ENCODE results near the gene GPBAR1.
"Not testable (repeated sequence)": the region's sequence is repeated elsewhere in the genome, so short reads cannot be mapped to it uniquely, and the experiment has no call there.

The GPBAR1 gene

DNA sequence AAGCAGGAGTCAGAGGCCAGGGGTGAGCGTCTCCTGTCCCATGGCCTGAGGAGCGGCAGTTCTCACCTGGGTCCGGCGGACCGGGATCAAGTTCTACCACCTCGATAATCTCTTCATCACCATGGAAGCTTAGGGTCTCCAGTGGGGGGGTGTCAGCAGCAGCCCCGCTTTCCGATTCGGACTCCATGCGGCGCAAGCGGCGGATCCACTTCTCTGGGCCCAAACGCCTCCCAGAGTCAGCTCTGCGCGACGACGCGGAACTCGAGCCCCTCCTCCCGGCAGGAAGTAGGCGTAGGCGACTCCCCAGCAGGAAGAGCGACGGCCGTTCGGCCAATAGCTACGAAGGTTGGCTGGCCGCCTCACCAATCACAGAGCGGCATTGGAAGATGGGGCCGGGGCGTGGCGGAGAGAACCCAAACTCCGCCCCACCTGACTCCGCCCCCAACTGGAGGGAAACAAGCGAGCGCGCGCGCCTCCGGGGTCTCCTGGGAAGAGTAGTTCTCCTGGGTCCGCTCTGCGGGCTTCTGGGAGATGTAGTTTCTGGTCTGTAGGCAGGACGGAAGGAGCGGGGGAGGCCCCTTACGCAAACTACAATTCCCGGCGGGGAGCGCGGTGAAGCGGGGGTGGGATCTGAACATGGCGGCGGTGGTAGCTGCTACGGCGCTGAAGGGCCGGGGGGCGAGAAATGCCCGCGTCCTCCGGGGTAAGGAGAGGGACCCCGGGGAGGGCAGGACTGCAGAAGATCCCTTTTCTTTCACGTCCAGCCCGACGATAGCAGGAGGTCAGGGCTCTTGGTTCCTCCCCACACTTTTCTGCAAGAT is 9.3 kb downstream of the GPBAR1 start, which contains the start of the genes AAMP and PNKD:
TSS of gene AAMP (minus strand) at position 238 of the 821 bp plus-strand sequence. CDS start at position 187, 51 bp downstream.
TSS of gene PNKD (plus strand) at position 620 of the 821 bp plus-strand sequence. CDS start at position 637, 17 bp downstream.
- peak; percentile 94 to 95 for DNase-seq

DNA sequence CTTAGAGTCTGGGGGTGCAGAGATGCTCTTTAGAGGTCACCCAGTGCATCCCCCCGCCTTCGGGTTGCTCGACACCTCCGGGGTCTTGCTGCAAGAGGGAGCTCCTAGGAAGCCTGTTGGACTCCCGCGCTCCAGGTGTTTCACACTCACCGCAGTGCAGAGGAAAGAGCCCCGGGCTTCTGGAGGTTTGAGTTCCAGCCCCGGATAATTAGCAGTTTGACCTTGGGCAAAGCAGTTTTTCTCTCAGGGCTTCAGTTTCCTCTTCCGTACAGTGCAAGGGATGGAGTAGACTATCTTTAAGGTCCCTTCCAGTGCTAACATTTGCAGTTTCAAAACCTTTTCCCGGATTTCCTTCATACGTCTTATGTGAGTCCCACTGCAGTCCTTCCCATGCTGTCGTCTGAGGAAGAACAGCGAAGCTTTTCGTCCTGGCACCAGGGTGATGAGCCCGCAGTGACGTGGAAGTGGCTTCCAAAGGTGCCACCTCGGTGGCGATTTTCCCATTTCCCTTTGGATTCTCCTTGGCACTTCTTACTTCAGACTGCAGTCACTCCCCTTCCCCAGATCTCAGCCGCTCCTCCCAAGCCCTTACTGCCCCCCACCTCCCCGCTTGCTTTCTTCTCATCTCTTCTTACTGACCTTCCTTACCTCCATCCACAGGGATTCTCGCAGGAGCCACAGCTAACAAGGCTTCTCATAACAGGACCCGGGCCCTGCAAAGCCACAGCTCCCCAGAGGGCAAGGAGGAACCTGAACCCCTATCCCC is 10.1 kb downstream of the GPBAR1 start:
- DNase-seq, result no peak

GRCh38 chr2:218271487-218271797 is 10.6 kb downstream of the GPBAR1 start:
- DNase-seq, result no peak

- DNase-seq, result no peak
Measured at GRCh38 chr2:218271865-218272530, 11.2 kb downstream of the GPBAR1 start.

GRCh38 chr2:218272531-218273212 is 11.9 kb downstream of the GPBAR1 start:
- peak; percentile 27 to 45 for DNase-seq

GRCh38 chr2:218273214-218273907 is 12.5 kb downstream of the GPBAR1 start:
- DNase-seq, result not testable (repeated sequence)

- DNase-seq, result no peak
Measured at GRCh38 chr2:218273908-218274249, 13.1 kb downstream of the GPBAR1 start.

DNA sequence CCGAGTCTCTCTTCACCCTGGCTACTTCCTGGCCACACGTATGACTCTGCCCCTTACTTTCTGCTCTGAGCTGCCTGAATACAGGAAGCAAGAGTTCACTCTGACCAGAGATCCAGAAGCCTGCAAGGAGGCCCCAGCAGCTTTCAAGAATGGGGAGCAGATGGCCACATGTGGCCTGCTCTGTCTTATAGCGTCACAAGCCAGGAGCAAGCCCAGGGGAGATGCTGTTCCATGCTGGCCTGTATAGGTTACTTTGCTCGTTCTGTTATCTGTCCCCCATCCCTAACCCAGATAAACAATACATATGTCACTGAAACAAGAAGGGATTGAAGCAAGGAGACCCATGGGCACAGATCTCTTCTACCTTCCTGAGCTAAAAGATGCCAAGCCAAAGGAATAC is 13.8 kb downstream of the GPBAR1 start:
- DNase-seq, result no peak

DNA sequence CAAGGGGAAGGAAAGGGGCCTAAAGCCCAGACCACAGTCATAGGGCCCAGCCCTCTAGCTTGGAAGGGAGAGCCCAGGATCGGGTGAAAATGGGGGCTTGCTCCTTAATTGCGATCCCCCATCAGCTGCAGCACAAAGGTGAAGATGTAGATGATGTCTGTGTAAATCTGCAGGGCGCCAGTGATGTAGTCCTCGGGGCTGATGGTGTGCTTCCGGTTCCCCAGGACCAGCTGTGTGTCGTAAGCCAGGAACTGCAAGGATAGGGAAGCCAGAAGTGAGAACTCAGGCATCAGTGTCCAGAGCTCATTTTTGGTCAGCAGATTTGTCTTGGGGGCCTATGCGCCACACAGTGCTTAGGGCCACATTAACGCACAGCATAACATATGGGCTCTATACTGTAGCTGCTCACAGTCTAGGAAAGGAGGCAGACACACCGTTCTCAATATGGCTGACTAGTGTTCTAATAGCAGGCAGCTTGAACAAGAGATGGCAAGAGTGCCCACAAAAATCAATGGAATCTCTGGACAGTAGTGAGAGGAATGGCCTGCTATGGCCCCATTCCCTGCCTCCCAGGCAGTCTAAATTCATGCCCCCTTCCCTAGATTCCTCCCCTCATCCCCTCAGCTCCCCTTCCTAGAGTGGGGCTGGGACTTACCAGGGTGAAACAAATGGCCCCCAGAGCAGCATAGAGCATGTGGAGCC is 14.7 kb downstream of the GPBAR1 start:
- DNase-seq, result no peak

DNA sequence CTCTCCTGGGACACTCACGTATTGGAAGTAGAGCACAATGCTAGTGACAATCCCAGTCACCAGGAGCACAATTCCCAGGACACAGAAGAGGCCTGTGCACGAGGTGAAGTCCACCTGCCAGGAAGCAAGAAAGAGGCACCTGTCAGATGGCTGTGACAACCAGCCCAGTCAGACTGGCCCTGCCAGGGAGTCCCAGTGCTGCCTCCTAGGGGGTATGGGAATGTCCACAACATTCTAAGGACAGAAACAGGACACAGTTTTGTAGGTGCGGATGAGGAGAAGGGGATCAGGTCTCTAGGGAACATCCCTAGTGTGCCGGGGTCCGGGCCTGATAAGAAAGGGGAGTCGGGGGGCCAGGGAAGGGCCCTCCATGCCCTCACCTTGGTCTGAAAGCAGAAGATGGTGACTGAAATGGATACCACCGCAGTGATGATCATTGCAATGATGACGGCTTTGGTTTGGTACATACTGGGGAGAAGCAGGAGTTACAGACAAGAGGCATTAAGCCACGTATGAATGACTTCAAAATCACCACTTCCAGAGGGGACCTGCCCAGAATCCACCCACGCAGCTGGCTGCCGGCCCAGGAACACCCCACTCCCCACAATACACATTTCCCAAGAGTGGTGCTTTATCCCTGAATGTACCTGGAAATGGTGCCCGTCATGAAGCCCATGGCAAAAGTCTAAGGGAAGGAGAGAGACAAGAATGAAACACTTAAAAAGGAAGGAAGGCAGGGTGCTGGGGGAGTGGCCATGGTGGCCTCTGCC is 16.4 kb downstream of the GPBAR1 start:
- no peak for DNase-seq

- DNase-seq, result no peak
Measured at GRCh38 chr2:218277921-218278320, 17.1 kb downstream of the GPBAR1 start.

DNA sequence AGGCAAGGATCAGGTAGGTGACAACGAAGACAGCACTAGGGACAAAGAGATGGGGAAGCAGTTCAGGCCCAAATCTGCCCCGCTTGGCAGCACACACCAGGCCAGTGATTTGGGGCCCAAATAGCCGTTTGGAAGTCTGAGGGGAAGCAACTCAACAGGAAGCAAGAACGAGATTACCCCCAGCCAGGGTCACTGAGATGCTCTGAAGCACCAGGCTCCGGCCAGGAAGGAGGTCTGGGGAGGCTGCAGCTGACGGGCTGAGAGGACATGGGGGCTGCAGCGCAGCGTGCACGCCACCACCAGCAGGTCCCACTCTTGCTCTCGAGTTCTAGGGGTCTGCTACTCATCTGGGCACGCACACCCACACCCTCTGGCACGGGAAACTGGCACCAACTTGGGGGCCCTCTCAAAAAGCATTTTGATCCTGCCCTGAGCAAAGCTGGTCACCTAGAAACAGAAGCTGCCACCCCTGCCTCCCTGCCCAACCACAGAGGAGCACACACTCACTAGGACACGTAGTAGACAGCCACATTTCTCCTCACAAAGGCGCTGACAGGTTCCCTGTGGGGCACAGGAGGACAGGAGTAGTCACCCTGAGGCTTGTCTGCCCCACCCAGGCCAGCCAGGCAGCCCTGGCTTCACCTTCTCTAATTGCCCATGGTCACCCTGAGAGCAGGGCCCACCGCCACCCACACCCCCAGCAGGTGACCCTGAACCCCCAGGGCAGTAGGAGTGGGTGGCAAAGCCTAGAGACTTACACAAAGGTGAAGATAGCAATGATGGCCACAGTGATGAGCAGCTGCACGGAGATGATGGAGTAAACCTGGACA is 17.9 kb downstream of the GPBAR1 start:
- no peak for DNase-seq

DNA sequence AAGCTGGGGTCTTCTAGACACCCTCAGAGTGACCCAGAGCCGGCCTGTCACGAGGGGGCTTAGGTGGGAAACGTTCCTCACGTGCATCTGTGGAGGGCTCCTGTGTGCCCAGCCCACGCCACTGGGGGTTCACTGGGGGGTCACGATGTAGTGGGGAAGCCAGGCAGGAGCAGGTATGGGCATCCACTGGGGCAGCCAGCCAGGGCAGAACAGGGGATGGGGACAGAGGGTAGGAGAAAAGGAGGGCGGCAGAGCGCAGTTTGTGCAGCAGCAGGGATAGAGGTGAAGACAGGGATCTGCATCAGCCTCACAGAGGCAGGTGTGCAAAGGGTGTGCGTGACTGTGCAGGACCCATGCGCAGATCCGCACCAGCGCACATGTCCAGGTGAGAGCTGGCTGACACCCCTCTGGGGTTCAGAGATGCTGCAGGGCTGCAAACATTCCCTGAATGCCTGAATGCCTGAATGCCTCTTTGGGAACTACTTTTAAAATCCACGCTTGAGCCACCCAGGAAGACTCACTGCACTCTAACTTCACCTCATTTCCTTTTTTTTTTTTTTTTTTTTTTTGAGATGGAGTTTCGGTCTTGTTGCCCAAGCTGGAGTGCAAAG is 19.6 kb downstream of the GPBAR1 start:
- DNase-seq, result no peak

GRCh38 chr2:218281449-218281848 is 20.6 kb downstream of the GPBAR1 start:
- no peak for DNase-seq

DNA sequence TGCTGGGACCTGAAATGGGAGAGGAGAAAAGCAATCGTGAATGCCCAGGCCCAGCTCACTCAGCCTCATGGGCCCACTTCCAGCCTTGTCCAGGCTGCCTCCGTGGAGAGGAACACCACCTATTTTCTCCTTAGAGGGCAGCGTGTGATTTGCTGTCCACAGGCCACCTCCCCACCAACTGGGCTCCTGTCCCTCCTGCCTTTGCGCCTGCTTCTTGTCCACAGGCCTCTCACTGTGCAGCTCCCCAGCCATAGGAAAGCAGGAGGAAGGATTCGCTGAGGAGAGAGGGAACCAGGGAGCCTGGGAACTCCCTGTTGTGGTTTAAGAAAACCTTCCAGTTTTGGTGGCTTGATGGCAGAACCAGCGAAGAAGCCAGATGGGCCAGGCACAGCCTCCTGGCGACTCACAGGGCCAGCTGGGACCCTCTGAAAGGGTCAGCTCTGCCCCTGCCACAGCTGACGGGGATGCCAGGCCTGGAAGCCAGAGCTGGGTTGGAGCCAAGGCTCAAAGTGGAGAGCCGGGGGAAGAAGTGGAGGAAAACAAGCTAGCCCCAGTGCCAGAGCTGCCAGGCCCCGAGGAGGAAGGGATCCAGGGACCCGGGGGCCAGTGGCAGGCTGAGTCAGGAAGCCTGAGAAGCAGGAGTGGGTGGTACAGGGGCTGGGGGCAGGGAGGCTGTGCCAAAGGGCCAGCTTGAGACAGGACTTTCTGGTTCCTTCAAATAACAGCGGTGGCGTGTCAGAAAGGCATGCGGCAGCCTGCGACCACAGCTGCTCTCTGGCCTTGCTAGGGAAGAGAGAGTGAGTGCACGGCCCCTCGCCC is 21.6 kb downstream of the GPBAR1 start:
- DNase-seq, result no peak

GRCh38 chr2:218284106-218284811 is 23.4 kb downstream of the GPBAR1 start:
- no peak for DNase-seq

GRCh38 chr2:218285604-218286003 is 24.8 kb downstream of the GPBAR1 start:
- no peak for DNase-seq
